ENCODE measurements around the gene BRCA2. TPM values are rescaled to one million over a fixed set of nuclear protein-coding genes. Genes with fewer than 3 reads are reported as not detected.

Gene BRCA2
- total and polyA plus RNA-seq, 9 of the 15 experiments (the other 6 are each of a cell fraction or from before 2014, with no cell fraction given) = 4.1 to 17.3 (median 5.8) TPM

DNA sequence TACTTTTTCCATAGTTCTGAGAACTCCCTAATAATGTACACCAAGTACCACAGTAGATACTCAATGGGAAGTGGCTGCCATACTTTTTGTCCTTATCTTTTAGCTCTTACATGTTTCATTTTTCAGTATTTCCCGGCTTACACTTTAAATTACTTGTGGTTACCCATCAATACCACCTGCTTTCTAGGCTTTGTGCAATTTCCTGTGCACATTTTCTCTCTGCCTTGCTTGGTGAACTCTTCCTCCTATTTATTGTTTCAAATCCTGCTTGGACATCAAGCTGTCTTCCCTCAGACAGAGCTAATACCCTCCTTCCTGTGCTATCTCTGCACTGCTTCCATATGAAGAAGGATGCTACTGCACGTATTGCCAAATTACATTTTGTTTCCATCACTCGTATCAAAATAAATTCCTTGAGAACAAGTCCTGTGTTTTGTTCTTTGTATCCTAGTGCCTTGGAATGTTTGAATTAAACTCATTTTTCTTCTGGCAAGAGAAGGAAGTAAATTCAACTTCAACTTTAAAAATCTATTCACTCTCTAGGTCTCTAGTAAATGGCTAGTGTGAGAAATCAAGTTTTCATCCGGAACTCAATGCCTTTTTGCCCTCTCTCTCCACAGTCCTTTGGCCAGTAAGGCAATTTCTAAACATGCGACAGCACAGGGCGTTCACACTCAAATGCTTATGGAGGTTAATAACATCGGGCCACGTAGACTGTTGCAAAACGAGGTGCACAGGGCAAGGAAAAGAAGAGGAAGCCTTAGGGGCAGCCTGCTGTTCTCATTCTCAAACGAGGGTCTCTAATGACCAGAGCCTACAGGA is 5.8 kb upstream of the BRCA2 start (continued):
- TF ChIP-seq, protein P1, sequence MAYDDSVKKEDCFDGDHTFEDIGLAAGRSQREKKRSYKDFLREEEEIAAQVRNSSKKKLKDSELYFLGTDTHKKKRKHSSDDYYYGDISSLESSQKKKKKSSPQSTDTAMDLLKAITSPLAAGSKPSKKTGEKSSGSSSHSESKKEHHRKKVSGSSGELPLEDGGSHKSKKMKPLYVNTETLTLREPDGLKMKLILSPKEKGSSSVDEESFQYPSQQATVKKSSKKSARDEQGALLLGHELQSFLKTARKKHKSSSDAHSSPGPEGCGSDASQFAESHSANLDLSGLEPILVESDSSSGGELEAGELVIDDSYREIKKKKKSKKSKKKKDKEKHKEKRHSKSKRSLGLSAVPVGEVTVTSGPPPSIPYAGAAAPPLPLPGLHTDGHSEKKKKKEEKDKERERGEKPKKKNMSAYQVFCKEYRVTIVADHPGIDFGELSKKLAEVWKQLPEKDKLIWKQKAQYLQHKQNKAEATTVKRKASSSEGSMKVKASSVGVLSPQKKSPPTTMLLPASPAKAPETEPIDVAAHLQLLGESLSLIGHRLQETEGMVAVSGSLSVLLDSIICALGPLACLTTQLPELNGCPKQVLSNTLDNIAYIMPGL (CRISPR knock-in tag; IDR thresholded peaks at IDR 0.05) = no peak
- TF ChIP-seq ZNF589 (CRISPR knock-in tag; IDR thresholded peaks at IDR 0.05; ENCODE audit: low read depth) = no peak

DNA sequence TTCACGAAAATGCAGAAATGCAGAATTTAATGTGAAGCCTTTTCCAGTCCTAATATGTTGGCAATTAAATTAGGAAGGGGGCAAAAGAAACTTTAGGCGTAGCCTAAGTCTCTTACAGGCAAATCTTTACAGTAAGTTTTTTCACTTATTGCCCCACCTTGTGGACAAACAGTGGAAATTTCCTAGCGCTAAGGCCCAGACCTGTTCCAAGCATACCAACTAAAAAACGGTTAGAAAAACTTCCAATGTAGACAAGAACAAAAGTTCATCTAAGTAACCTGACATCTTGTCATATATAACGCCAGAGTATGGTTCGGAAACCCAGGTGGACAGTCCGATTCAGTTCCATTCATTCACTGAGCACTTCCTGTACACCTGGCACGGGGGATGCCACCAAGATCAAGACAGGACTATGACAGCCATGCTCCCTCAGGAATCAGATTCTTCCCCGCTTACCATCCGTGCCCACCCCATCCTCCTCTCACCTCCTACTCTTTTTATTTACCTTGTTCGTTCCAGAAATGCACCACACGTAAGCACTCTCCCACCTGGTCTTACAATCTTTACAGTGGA is 5.1 kb upstream of the BRCA2 start:
- H3K4me1 ChIP-seq (replicated peaks in 1 of 2; ENCODE audit: control insufficient read depth in 2 of 2, insufficient read depth in 2 of 2, low read length in 2 of 2) = peaks cover 0 to 7% of the 10 kb centered on the region in 2 experiments; a peak in 2 of 5 replicates
- no peaks in the 10 kb centered on the region for H4K20me1 ChIP-seq (replicated peaks; ENCODE audit: control insufficient read depth, insufficient read depth, low read length)
- WGBS (ENCODE audit: insufficient coverage, low coverage, missing lambda C conversion rate) = 10% methylated on average over 12 of the region's 12 CpGs
- H3K27me3 ChIP-seq (ENCODE audit: control insufficient read depth in 2 of 2, insufficient read depth in 2 of 2, low read length in 2 of 2) = no peaks in the 10 kb centered on the region
- no peaks in the 10 kb centered on the region for H3K79me2 ChIP-seq (ENCODE audit: control insufficient read depth, insufficient read depth, low read length)
- no peaks in the 10 kb centered on the region for H3K36me3 ChIP-seq (ENCODE audit: control insufficient read depth, insufficient read depth, low read length)
- H3K27ac ChIP-seq (ENCODE audit: extremely low read depth, low read depth, low read length) = no peak overlapping the region
- no peaks in the 10 kb centered on the region for H3K9me3 ChIP-seq (replicated peaks; ENCODE audit: control insufficient read depth, insufficient read depth, low read depth, low read length)
- intact Hi-C loops (cut with micrococcal nuclease) (loop anchor here (1.0 to 5.0 kb wide), 2 partner anchors 64 to 288 kb away; no protein-coding TSS in a partner anchor), in situ Hi-C loops (cut with MboI) (loop anchor here (25.0 kb wide), 1 partner anchor 398 kb away; no protein-coding TSS in a partner anchor)
- peak; percentile 88 for ATAC-seq
- no peaks in the 10 kb centered on the region for H3K9me1 ChIP-seq (ENCODE audit: control insufficient read depth, insufficient read depth, low read length)
- DNase-seq (ENCODE audit: extremely low read depth in 1 of 4, low spot score in 3 of 4) = peak; percentile 14 to 53 (median 15)
- ChIA-PET POLR2A (no interaction called here), CTCF (ENCODE audit: low intra/inter-chr PET ratio) (interaction anchor here (0.9 to 1.4 kb wide), 5 partner anchors 63 to 400 kb away, joined by 3 to 9 read pairs (median 4); no protein-coding TSS in a partner anchor)
- no peak overlapping the region for H3K4me2 ChIP-seq (ENCODE audit: insufficient read depth, low read length)
- no TSS peak for BruUV-seq (replicated peaks)
- H2AFZ ChIP-seq (ENCODE audit: low read depth, low read length) = peak overlapping the region; percentile 44; the same call in 1 of the 2 replicates
- FAIRE-seq = peak; percentile 84
- no peak overlapping the region for H3K4me3 ChIP-seq
- H3K9ac ChIP-seq (ENCODE audit: insufficient read depth in 1 of 2, low read depth in 2 of 2, low read length in 2 of 2) = no peak overlapping the region
- no peak for TF ChIP-seq NR2F6 (CRISPR knock-in tag; IDR thresholded peaks at IDR 0.05)
- TF ChIP-seq CTCF (IDR thresholded peaks at IDR 0.05 in 2 of 3, conservative IDR thresholded peaks at IDR 0.05 in 1 of 3; ENCODE audit: insufficient read depth in 2 of 3, low read depth in 1 of 3, low read length in 3 of 3) = peak; percentile 43 to 64 (median 54); a peak in 5 of 6 replicates
- TF ChIP-seq REST (IDR thresholded peaks at IDR 0.05; ENCODE audit: borderline replicate concordance) = peak; percentile 32
- no peak for TF ChIP-seq REST (CRISPR knock-in tag; IDR thresholded peaks at IDR 0.05; ENCODE audit: low read depth)
